HL-60 (cell line): ENCODE measurements around the gene COP1.
A peak's percentile ranks its signal among the peaks of the same experiment; 100 is the strongest.

Experiments used
- DNase-seq, 2 experiments: peaks; one replicate each; pipeline ENCODE4 v3.0.0-alpha.2; 2010 to 2020; ENCODE audit warnings: low read depth in 1 of 2, low spot score in 1 of 2
- H3K27ac ChIP-seq: fragments of 250-450 bp; sonication (Bioruptor Pico); replicated peaks from 2 replicates; pipeline ENCODE4 v1.5.1; 2020; ENCODE audit warnings: mild to moderate bottlenecking, moderate library complexity
- H3K27me3 ChIP-seq: fragments of 250-450 bp; sonication (Bioruptor Pico); 2 replicates; pipeline ENCODE4 v1.5.1; 2021; ENCODE audit warnings: mild to moderate bottlenecking, moderate library complexity; ENCODE audit not compliant: insufficient read depth, poor library complexity, severe bottlenecking
- H3K4me3 ChIP-seq: replicated peaks from 2 replicates; pipeline ENCODE4 v1.5.1; 2011; ENCODE audit warnings: mild to moderate bottlenecking, control low read depth, low read length; ENCODE audit not compliant: insufficient read depth
- GABPA ChIP-seq: IDR thresholded peaks from 2 replicates; pipeline ENCODE4 v1.6.1; 2012; ENCODE audit warnings: low read depth
- POLR2AphosphoS5 ChIP-seq: IDR thresholded peaks from 2 replicates; pipeline ENCODE4 v1.6.1; 2012; ENCODE audit warnings: low read depth
- SPI1 ChIP-seq: IDR thresholded peaks from 2 replicates; pipeline ENCODE4 v1.6.1; 2012; ENCODE audit warnings: low read depth, mild to moderate bottlenecking, borderline replicate concordance
- TF ChIP-seq, protein P1 (sequence below): IDR thresholded peaks from one replicate; pipeline ENCODE4 v1.5.1; 2011; ENCODE audit warnings: low read length, control low read depth, inconsistent platforms; ENCODE audit not compliant: insufficient read depth
- TF ChIP-seq, protein P2 (sequence below): IDR thresholded peaks from 2 replicates; pipeline ENCODE4 v1.6.1; 2012; ENCODE audit warnings: low read depth; ENCODE audit not compliant: insufficient replicate concordance

COP1 gene

DNA sequence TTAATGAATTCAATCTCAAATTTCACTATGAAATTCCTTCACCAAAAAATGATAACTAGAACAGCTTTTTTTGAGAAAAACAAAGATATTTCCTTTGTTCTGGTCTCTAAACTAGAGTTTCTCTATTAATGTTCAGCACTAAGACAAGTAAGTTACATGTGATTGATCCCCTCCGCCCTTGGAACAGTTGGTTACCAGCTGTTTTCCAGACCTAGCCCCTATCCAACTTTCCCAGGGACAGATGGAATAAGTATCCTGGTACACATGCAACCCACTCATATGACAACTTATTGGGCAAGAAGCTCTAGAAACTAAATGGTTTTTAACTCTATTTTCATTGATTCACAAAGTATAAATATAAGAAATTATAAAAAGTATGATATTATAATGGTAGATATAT lies 140.4 kb downstream of the COP1 start:
- Histone ChIP-seq H3K27me3 (no peaks in the 10 kb centered on the region), H3K4me3 (no peak overlapping the region), H3K27ac (no peak overlapping the region)
- TF ChIP-seq GABPA = no peak
- TF ChIP-seq POLR2AphosphoS5 = no peak
- TF ChIP-seq, protein P1, sequence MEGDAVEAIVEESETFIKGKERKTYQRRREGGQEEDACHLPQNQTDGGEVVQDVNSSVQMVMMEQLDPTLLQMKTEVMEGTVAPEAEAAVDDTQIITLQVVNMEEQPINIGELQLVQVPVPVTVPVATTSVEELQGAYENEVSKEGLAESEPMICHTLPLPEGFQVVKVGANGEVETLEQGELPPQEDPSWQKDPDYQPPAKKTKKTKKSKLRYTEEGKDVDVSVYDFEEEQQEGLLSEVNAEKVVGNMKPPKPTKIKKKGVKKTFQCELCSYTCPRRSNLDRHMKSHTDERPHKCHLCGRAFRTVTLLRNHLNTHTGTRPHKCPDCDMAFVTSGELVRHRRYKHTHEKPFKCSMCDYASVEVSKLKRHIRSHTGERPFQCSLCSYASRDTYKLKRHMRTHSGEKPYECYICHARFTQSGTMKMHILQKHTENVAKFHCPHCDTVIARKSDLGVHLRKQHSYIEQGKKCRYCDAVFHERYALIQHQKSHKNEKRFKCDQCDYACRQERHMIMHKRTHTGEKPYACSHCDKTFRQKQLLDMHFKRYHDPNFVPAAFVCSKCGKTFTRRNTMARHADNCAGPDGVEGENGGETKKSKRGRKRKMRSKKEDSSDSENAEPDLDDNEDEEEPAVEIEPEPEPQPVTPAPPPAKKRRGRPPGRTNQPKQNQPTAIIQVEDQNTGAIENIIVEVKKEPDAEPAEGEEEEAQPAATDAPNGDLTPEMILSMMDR = no peak
- TF ChIP-seq SPI1 = no peak
- TF ChIP-seq, protein P2, sequence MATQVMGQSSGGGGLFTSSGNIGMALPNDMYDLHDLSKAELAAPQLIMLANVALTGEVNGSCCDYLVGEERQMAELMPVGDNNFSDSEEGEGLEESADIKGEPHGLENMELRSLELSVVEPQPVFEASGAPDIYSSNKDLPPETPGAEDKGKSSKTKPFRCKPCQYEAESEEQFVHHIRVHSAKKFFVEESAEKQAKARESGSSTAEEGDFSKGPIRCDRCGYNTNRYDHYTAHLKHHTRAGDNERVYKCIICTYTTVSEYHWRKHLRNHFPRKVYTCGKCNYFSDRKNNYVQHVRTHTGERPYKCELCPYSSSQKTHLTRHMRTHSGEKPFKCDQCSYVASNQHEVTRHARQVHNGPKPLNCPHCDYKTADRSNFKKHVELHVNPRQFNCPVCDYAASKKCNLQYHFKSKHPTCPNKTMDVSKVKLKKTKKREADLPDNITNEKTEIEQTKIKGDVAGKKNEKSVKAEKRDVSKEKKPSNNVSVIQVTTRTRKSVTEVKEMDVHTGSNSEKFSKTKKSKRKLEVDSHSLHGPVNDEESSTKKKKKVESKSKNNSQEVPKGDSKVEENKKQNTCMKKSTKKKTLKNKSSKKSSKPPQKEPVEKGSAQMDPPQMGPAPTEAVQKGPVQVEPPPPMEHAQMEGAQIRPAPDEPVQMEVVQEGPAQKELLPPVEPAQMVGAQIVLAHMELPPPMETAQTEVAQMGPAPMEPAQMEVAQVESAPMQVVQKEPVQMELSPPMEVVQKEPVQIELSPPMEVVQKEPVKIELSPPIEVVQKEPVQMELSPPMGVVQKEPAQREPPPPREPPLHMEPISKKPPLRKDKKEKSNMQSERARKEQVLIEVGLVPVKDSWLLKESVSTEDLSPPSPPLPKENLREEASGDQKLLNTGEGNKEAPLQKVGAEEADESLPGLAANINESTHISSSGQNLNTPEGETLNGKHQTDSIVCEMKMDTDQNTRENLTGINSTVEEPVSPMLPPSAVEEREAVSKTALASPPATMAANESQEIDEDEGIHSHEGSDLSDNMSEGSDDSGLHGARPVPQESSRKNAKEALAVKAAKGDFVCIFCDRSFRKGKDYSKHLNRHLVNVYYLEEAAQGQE = no peak
- DNase-seq = no peak

DNA sequence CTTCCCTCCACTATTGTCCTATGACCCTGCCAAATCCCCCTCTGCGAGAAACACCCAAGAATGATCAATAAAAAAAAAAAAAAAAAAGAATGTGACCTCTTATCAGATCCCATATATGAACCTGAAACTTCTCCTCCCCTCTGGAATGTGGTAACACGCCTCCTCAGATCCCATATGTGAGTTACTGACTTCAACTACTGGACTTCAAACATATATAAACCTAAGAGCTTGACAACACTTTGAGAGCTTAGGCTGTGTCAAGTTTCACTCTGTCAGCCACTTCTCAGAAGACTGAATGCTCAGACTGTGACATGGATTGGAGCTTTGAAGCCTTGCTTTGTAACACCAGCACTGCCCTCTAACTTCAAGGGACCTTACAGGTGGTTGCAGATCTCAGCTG lies 148.4 kb downstream of the COP1 start:
- no peak for TF ChIP-seq POLR2AphosphoS5
- DNase-seq = no peak
- Histone ChIP-seq H3K4me3 (no peak overlapping the region), H3K27ac (no peak overlapping the region), H3K27me3 (no peaks in the 10 kb centered on the region)

DNA sequence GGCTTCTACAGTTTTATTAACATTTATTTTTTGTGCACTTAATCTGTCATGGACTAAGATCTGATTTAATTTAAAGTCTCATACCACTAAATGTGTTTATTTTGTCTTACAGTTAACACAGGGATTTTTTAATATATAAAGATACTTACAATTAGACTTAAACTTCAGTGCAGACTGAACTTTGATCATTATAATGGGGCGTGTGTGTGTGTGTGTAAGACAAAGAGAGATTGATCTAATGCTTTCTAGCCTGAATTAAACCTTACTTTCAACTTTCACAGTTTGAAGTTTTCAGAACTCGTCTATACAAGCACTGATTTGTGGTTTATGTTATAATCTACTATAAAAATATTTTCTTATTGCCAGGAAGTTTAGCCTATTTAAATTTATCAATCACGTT lies 150.8 kb downstream of the COP1 start:
- Histone ChIP-seq H3K4me3 (no peak overlapping the region), H3K27me3 (no peaks in the 10 kb centered on the region), H3K27ac (no peak overlapping the region)
- TF ChIP-seq GABPA (no peak), SPI1 (no peak)
- no peak for DNase-seq

DNA sequence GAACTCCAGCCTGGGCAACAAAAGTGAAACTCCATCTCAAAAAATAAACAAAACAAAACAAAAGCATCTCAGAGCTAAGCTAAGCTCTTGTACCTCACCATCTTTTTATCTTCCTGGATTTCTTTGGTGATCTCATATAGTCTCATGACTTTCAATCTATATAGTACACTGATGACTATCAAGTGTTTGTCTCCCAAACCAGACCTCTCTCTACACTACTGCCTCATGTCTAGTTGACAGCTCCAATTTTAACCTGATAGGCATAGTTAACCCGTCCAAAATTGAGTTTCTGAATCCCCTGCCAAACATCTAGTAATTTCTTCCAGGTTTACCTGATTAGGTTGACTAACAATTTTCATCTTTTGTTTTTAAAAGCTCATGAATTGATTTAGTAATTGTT lies 151.7 kb downstream of the COP1 start:
- Histone ChIP-seq H3K27ac (no peak overlapping the region), H3K4me3 (no peak overlapping the region), H3K27me3 (no peaks in the 10 kb centered on the region)
- no peak for DNase-seq
- TF ChIP-seq GABPA = no peak
- no peak for TF ChIP-seq POLR2AphosphoS5
- TF ChIP-seq, protein P2 = no peak
- TF ChIP-seq, protein P1 = no peak
- TF ChIP-seq SPI1 = no peak

DNA sequence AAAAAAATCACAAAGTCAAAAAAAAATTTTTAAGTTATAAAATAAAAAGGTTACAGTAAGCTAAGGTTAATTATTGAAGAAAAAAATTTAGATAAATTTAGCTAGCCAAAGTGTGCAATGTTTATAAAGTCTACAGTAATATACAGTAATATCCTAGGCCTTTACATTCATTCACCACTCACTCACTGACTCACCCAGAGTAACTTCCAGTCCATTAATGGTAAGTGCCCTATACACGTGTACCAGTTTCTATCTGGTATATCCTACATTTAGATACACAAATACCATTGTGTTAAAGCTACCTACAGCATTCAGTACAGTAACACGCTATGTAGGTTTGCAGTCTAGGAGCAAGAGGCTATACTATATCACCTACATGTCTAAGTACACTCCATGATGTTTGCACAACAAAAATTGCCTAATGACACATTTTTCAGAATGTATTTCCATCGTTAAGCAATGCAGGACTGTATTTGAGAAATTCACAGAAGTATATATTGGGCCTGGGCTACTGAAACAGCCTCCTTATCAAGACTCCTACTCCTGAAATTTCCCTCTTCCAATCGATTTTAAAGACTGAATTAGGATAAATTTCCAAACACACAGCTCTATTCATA lies 155.1 kb downstream of the COP1 start:
- Histone ChIP-seq H3K4me3 (no peak overlapping the region), H3K27me3 (no peaks in the 10 kb centered on the region), H3K27ac (no peak overlapping the region)
- DNase-seq = peak; percentile 30 to 33
- TF ChIP-seq, protein P2 = no peak
- TF ChIP-seq, protein P1 = no peak
- TF ChIP-seq SPI1 = no peak
- TF ChIP-seq GABPA = no peak
- no peak for TF ChIP-seq POLR2AphosphoS5
